Stimulated activated CD4-positive, alpha-beta T cell treated with anti-CD3 and anti-CD28 coated beads, Interleukin-15, amount 100 ng/mL, for 1 hour (primary cell): ENCODE results near the gene BICD1.

Experiments
- DNase-seq, 2 donors: peaks; one replicate each; pipeline ENCODE4 v3.0.0-alpha.2; 2020; ENCODE audit warnings: low read depth in 1 of 2, low spot score in 1 of 2

Gene BICD1

GRCh38 chr12:32399370-32400113 lies 292.9 kb downstream of the BICD1 start, which contains the start of gene FGD4:
TSS of gene FGD4 (plus strand) at chr12:32399558.
- peak in 1 of 2 donors; percentile 13 for DNase-seq

- DNase-seq: no peak
These were observed 293.5 kb downstream of the BICD1 start for GRCh38 chr12:32400114-32400672.

- no peak for DNase-seq
These were observed 294.2 kb downstream of the BICD1 start for GRCh38 chr12:32400866-32401265.

GRCh38 chr12:32402170-32402569 lies 295.5 kb downstream of the BICD1 start:
- DNase-seq: no peak

GRCh38 chr12:32402946-32403345 lies 296.3 kb downstream of the BICD1 start:
- DNase-seq: no peak

GRCh38 chr12:32407795-32408194 lies 301.1 kb downstream of the BICD1 start:
- DNase-seq: no peak

- DNase-seq: no peak
These were observed 306.8 kb downstream of the BICD1 start for GRCh38 chr12:32413412-32413811.

GRCh38 chr12:32418221-32418620 lies 311.6 kb downstream of the BICD1 start:
- DNase-seq: no peak

- DNase-seq: no peak
These were observed 312.4 kb downstream of the BICD1 start for GRCh38 chr12:32418903-32419519.

GRCh38 chr12:32419520-32419960 lies 312.9 kb downstream of the BICD1 start:
- DNase-seq: no peak

GRCh38 chr12:32420356-32420755 lies 313.7 kb downstream of the BICD1 start:
- DNase-seq: no peak

- no peak for DNase-seq
These were observed 316.9 kb downstream of the BICD1 start for GRCh38 chr12:32423559-32423958.

GRCh38 chr12:32431025-32431424 lies 324.4 kb downstream of the BICD1 start:
- no peak for DNase-seq
